Calu3 (cell line): Measurements from ENCODE around the gene CLOCK. TPM values are rescaled to one million over a fixed set of nuclear protein-coding genes. Genes with fewer than 3 reads are reported as not detected.

Experiments used
- BruUV-seq: library from RNA; stranded (reverse); fragments of 400-500 nt; replicated peaks from 2 replicates; lab custom pipeline; 2021; lab: Mats Ljungman, UMichigan
- CTCF ChIA-PET: fragments of 300-600 bp; sonication (Branson Sonifier 250); formaldehyde crosslinking; loops from one replicate; lab custom pipeline; 2022; ENCODE audit warnings: antibody characterized with exemption; lab: Charles Lee
- DNase-seq: peaks from one replicate; pipeline ENCODE4 v3.0.0; 2022
- H3K27ac Mint-ChIP-seq: one replicate; pipeline ENCODE4 v1.8.0; 2022; ENCODE audit warnings: mixed read lengths; ENCODE audit not compliant: unreplicated experiment
- H3K27me3 Mint-ChIP-seq: one replicate; pipeline ENCODE4 v1.8.0; 2022; ENCODE audit warnings: mixed read lengths; ENCODE audit not compliant: unreplicated experiment
- H3K36me3 Mint-ChIP-seq: one replicate; pipeline ENCODE4 v1.8.0; 2022; ENCODE audit warnings: mild to moderate bottlenecking, moderate library complexity, mixed read lengths; ENCODE audit not compliant: insufficient read depth, unreplicated experiment
- H3K4me1 Mint-ChIP-seq: one replicate; pipeline ENCODE4 v1.8.0; 2022; ENCODE audit warnings: mild to moderate bottlenecking, low read depth, mixed read lengths; ENCODE audit not compliant: unreplicated experiment
- H3K4me3 Mint-ChIP-seq: one replicate; pipeline ENCODE4 v1.8.0; 2022; ENCODE audit warnings: mild to moderate bottlenecking, low read depth, moderate library complexity, mixed read lengths; ENCODE audit not compliant: unreplicated experiment
- H3K9me3 Mint-ChIP-seq: one replicate; pipeline ENCODE4 v1.8.0; 2022; ENCODE audit warnings: low read depth, mixed read lengths; ENCODE audit not compliant: unreplicated experiment
- CTCF ChIP-seq: fragments of 200-600 bp; IDR thresholded peaks from one replicate; pipeline ENCODE4 v1.8.0; 2022; ENCODE audit warnings: antibody characterized with exemption; ENCODE audit not compliant: unreplicated experiment
- intact Hi-C: fragments of 100-400 bp; cut with micrococcal nuclease; formaldehyde crosslinking; loops from one replicate; pipeline ENCODE4 v1.10.0; 2022; ENCODE audit not compliant: unreplicated experiment
- total RNA-seq: library from RNA; stranded (reverse); gene quantifications from 2 replicates; pipeline ENCODE4 v1.2.3, GENCODE V29; 2022

Gene CLOCK
- total RNA-seq, 1 experiment from 2014 or later = 16.2 TPM

- DNase-seq = no peak
- H3K27me3 Mint-ChIP-seq = no peaks in the 10 kb centered on the region
- intact Hi-C loops = loop anchor here (2.0 kb wide), 1 partner anchor 291 kb away; no protein-coding TSS in a partner anchor
Measured at GRCh38 chr4:55445921-55446577, 100.7 kb downstream of the CLOCK start.

GRCh38 chr4:55444827-55445226 is 101.9 kb downstream of the CLOCK start:
- no peaks in the 10 kb centered on the region for H3K36me3 Mint-ChIP-seq
- CTCF ChIA-PET = no interaction called here
- no peaks in the 10 kb centered on the region for H3K9me3 Mint-ChIP-seq
- TF ChIP-seq CTCF = no peak
- H3K4me3 Mint-ChIP-seq = no peak overlapping the region
- intact Hi-C loops = loop anchor here (2.0 to 5.0 kb wide), 2 partner anchors 107 to 292 kb away; no protein-coding TSS in a partner anchor
- no peak overlapping the region for H3K27ac Mint-ChIP-seq
- no TSS peak for BruUV-seq
- no peaks in the 10 kb centered on the region for H3K27me3 Mint-ChIP-seq
- DNase-seq = no peak
- H3K4me1 Mint-ChIP-seq = no peaks in the 10 kb centered on the region

More at GRCh38 chr4:55445921-55446577, 100.7 kb downstream of the CLOCK start:
- Mint-ChIP-seq H3K9me3 (no peaks in the 10 kb centered on the region), H3K4me3 (no peak overlapping the region), H3K27ac (no peak overlapping the region), H3K36me3 (peaks cover 4% of the 10 kb centered on the region), H3K4me1 (no peaks in the 10 kb centered on the region)
- CTCF ChIA-PET = no interaction called here
- TF ChIP-seq CTCF = no peak
- no TSS peak for BruUV-seq

- peaks cover 3% of the 10 kb centered on the region for H3K36me3 Mint-ChIP-seq
- no peak for TF ChIP-seq CTCF
- CTCF ChIA-PET = no interaction called here
- intact Hi-C loops = loop anchor here (5.0 kb wide), 1 partner anchor 110 kb away; no protein-coding TSS in a partner anchor
- H3K9me3 Mint-ChIP-seq = no peaks in the 10 kb centered on the region
- no peak for DNase-seq
- no peaks in the 10 kb centered on the region for H3K27me3 Mint-ChIP-seq
- no peak overlapping the region for H3K27ac Mint-ChIP-seq
- no peak overlapping the region for H3K4me3 Mint-ChIP-seq
- no TSS peak for BruUV-seq
- peaks cover 12% of the 10 kb centered on the region for H3K4me1 Mint-ChIP-seq
Measured at GRCh38 chr4:55442541-55442940, 104.2 kb downstream of the CLOCK start.

GRCh38 chr4:55440786-55441185 is 105.9 kb downstream of the CLOCK start:
- no peak for DNase-seq
- Mint-ChIP-seq H3K4me3 (no peak overlapping the region), H3K36me3 (peaks cover 3% of the 10 kb centered on the region), H3K9me3 (no peaks in the 10 kb centered on the region), H3K27ac (no peak overlapping the region), H3K4me1 (peaks cover 12% of the 10 kb centered on the region), H3K27me3 (no peaks in the 10 kb centered on the region)
- CTCF ChIA-PET = no interaction called here
- TF ChIP-seq CTCF = no peak
- BruUV-seq = no TSS peak
- intact Hi-C loops = loop anchor here (5.0 kb wide), 1 partner anchor 112 kb away; no protein-coding TSS in a partner anchor
